Measurements from ENCODE around the gene LPP. TPM values are rescaled to one million over a fixed set of nuclear protein-coding genes. Genes with fewer than 3 reads are reported as not detected.
A peak's percentile ranks its signal among the peaks of the same experiment; 100 is the strongest.

Gene LPP
- total RNA-seq, 1 experiment from 2014 or later, result 120 TPM

DNA sequence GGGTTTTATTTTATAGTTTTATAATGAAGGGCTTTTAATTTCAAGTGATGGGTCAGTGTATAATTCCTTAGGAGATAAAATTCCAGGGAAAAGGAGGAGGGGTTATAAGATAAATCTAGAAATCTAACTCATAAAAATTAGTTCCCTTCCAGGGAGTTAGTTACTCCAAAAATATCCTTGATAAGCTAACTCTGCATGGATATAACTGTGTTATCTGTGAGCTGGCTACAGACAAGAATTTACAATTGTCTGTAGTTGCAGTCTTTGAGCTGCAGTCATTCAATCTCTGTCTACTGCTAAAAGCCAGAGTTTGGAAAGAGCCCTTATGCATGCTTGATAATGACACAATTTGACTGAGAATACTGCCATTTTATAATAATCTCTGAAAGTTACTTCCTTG lies 585.6 kb downstream of the LPP start:
- no peaks in the 10 kb centered on the region for H3K27me3 ChIP-seq (replicated peaks; ENCODE audit: control insufficient read depth, insufficient read depth, low read length)
- peaks cover 32% of the 10 kb centered on the region for H3K4me1 ChIP-seq
- Mint-ChIP-seq H3K4me3 (ENCODE audit: unreplicated experiment) (no peak overlapping the region), H3K36me3 (ENCODE audit: insufficient read depth, unreplicated experiment) (peaks cover 23% of the 10 kb centered on the region), H3K27me3 (ENCODE audit: insufficient read depth, unreplicated experiment) (no peaks in the 10 kb centered on the region), H3K9me3 (ENCODE audit: unreplicated experiment) (peaks cover 12% of the 10 kb centered on the region), H3K27ac (ENCODE audit: unreplicated experiment) (no peak overlapping the region), H3K4me1 (ENCODE audit: low read depth, unreplicated experiment) (peaks cover 40% of the 10 kb centered on the region)
- H3K9me3 ChIP-seq, result no peaks in the 10 kb centered on the region
- no TSS peak for BruUV-seq (replicated peaks)
- TF ChIP-seq, protein P1, sequence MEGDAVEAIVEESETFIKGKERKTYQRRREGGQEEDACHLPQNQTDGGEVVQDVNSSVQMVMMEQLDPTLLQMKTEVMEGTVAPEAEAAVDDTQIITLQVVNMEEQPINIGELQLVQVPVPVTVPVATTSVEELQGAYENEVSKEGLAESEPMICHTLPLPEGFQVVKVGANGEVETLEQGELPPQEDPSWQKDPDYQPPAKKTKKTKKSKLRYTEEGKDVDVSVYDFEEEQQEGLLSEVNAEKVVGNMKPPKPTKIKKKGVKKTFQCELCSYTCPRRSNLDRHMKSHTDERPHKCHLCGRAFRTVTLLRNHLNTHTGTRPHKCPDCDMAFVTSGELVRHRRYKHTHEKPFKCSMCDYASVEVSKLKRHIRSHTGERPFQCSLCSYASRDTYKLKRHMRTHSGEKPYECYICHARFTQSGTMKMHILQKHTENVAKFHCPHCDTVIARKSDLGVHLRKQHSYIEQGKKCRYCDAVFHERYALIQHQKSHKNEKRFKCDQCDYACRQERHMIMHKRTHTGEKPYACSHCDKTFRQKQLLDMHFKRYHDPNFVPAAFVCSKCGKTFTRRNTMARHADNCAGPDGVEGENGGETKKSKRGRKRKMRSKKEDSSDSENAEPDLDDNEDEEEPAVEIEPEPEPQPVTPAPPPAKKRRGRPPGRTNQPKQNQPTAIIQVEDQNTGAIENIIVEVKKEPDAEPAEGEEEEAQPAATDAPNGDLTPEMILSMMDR (IDR thresholded peaks at IDR 0.05; ENCODE audit: insufficient read depth in 1 of 2, low read depth in 1 of 2, low read length in 1 of 2, severe bottlenecking in 1 of 2, unreplicated experiment in 1 of 2), result no peak
- no peak for DNase-seq
- no peaks in the 10 kb centered on the region; the same call in 1 of the 2 replicates for H3K36me3 ChIP-seq (ENCODE audit: control insufficient read depth, insufficient read depth, low read length)
- CTCF ChIA-PET, result no interaction called here
- POLR2A ChIA-PET, result no interaction called here
- intact Hi-C loops (cut with micrococcal nuclease; ENCODE audit: unreplicated experiment), result no loop called here
- H3K4me3 ChIP-seq (ENCODE audit: low read depth, low read length), result no peak overlapping the region

DNA sequence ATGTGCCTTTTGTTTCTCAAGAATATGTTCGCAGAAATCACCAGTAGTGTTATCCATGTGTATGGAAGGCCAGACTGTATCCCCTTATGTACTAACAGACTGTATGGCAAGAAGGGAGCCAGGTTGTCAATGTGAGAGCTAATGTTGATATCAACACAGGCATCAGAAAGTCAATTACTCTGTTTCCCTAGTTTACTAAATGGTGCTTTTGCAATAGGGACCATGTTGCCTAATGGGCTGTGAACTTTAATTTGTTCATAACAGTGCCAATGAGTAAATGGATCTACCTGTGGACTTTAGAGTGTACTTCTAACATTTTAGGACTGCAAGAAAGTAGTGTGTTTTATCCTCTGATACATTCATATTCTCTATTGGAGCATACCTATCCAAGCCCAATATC lies 586.1 kb downstream of the LPP start:
- no peak for DNase-seq
- no peak overlapping the region for H3K4me3 Mint-ChIP-seq (ENCODE audit: unreplicated experiment)
- POLR2A ChIA-PET, result no interaction called here
- H3K27me3 Mint-ChIP-seq (ENCODE audit: insufficient read depth, unreplicated experiment), result no peaks in the 10 kb centered on the region
- H3K27ac Mint-ChIP-seq (ENCODE audit: unreplicated experiment), result no peak overlapping the region
- CTCF ChIA-PET, result no interaction called here
- H3K9me3 Mint-ChIP-seq (ENCODE audit: unreplicated experiment), result peaks cover 17% of the 10 kb centered on the region
- Histone ChIP-seq H3K27me3 (replicated peaks; ENCODE audit: control insufficient read depth, insufficient read depth, low read length) (no peaks in the 10 kb centered on the region), H3K4me3 (ENCODE audit: low read depth, low read length) (no peak overlapping the region), H3K9me3 (no peaks in the 10 kb centered on the region), H3K36me3 (ENCODE audit: control insufficient read depth, insufficient read depth, low read length) (no peaks in the 10 kb centered on the region; the same call in 1 of the 2 replicates), H3K4me1 (peaks cover 37% of the 10 kb centered on the region)
- TF ChIP-seq, protein P1 (IDR thresholded peaks at IDR 0.05; ENCODE audit: insufficient read depth in 1 of 2, low read depth in 1 of 2, low read length in 1 of 2, severe bottlenecking in 1 of 2, unreplicated experiment in 1 of 2), result no peak
- BruUV-seq (replicated peaks), result no TSS peak
- intact Hi-C loops (cut with micrococcal nuclease; ENCODE audit: unreplicated experiment), result loop anchor here (10.0 kb wide), 1 partner anchor 355 kb away; no protein-coding TSS in a partner anchor
- peaks cover 24% of the 10 kb centered on the region for H3K36me3 Mint-ChIP-seq (ENCODE audit: insufficient read depth, unreplicated experiment)
- H3K4me1 Mint-ChIP-seq (ENCODE audit: low read depth, unreplicated experiment), result peaks cover 45% of the 10 kb centered on the region

DNA sequence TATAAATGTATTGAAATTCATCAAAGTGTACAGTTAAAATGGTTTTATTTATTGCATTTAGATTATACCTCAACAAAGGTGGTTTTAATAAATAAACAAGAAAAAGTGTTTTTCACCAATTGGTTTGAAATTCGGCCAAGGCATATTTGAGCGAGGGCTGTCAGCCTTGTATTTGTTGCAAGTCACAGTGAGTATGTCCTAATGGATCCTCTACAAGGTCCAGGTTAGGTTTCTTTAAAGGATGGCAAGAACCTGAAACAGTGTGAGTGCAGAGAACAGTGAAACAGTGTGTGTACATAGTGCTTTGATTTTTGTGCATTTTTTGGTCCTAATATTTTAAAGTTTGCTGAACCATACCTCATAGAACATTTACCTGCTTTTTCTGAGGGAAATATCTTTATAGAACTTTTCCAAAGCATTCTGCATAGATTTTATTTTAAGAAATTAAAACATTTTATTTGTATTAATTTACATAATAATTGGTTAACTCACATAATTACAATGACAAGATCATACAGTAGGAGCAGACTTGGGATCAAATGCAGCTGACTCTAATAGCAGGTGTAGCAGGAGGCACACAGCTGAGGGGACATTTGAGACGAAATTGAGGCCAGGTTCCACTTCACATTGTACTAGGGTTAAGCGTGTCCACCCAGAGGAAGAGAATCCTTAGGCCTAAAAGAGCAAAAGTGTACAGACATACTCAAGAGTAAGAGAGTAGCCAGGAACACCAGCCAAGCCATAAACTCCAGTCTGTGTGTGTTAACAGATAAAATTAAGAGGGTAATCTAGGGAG lies 589.0 kb downstream of the LPP start:
- no peak for DNase-seq
- no peaks in the 10 kb centered on the region; the same call in 1 of the 2 replicates for H3K36me3 ChIP-seq (ENCODE audit: control insufficient read depth, insufficient read depth, low read length)
- TF ChIP-seq, protein P1 (IDR thresholded peaks at IDR 0.05; ENCODE audit: insufficient read depth in 1 of 2, low read depth in 1 of 2, low read length in 1 of 2, severe bottlenecking in 1 of 2, unreplicated experiment in 1 of 2), result no peak
- ChIA-PET CTCF (no interaction called here), POLR2A (no interaction called here)
- H3K36me3 Mint-ChIP-seq (ENCODE audit: insufficient read depth, unreplicated experiment), result peaks cover 29% of the 10 kb centered on the region
- H3K4me1 ChIP-seq, result peaks cover 64% of the 10 kb centered on the region
- H3K27me3 Mint-ChIP-seq (ENCODE audit: insufficient read depth, unreplicated experiment), result no peaks in the 10 kb centered on the region
- H3K27ac Mint-ChIP-seq (ENCODE audit: unreplicated experiment), result peak overlapping the region; percentile 90
- peaks cover 63% of the 10 kb centered on the region for H3K4me1 Mint-ChIP-seq (ENCODE audit: low read depth, unreplicated experiment)
- H3K9me3 ChIP-seq, result no peaks in the 10 kb centered on the region
- H3K27me3 ChIP-seq (replicated peaks; ENCODE audit: control insufficient read depth, insufficient read depth, low read length), result no peaks in the 10 kb centered on the region
- H3K4me3 Mint-ChIP-seq (ENCODE audit: unreplicated experiment), result no peak overlapping the region
- intact Hi-C loops (cut with micrococcal nuclease; ENCODE audit: unreplicated experiment), result loop anchor here (10.0 kb wide), 1 partner anchor 358 kb away; no protein-coding TSS in a partner anchor
- BruUV-seq (replicated peaks), result no TSS peak
- no peak overlapping the region for H3K4me3 ChIP-seq (ENCODE audit: low read depth, low read length)
- H3K9me3 Mint-ChIP-seq (ENCODE audit: unreplicated experiment), result peaks cover 21% of the 10 kb centered on the region

All from Caco-2 (cell line).